Left forelimb (tissue), 1 donor: ENCODE data around the gene FIBCD1.

Experiments used
- DNase-seq: peaks from one replicate; pipeline ENCODE4 v3.0.0-alpha.2; 2018; ENCODE audit warnings: low spot score

FIBCD1 gene

GRCh38 chr9:130895038-130895437, 44.0 kb downstream of the FIBCD1 start:
- no peak for DNase-seq

GRCh38 chr9:130894546-130894945, 44.5 kb downstream of the FIBCD1 start:
- no peak for DNase-seq

GRCh38 chr9:130893341-130894101, 45.5 kb downstream of the FIBCD1 start:
- DNase-seq = no peak

- DNase-seq = no peak
Observed at GRCh38 chr9:130892477-130893304, 46.4 kb downstream of the FIBCD1 start.

- DNase-seq = no peak
Observed at GRCh38 chr9:130891688-130892476, 47.2 kb downstream of the FIBCD1 start.

- DNase-seq = no peak
Observed at GRCh38 chr9:130890870-130891687, 48.0 kb downstream of the FIBCD1 start.

GRCh38 chr9:130890124-130890523, 48.9 kb downstream of the FIBCD1 start:
- no peak for DNase-seq

- no peak for DNase-seq
Observed at GRCh38 chr9:130888146-130888885, 50.7 kb downstream of the FIBCD1 start.

- DNase-seq = no peak
Observed at GRCh38 chr9:130887494-130888144, 51.4 kb downstream of the FIBCD1 start.

GRCh38 chr9:130886981-130887380, 52.1 kb downstream of the FIBCD1 start:
- no peak for DNase-seq

GRCh38 chr9:130885484-130886375, 53.3 kb downstream of the FIBCD1 start:
- DNase-seq = no peak

GRCh38 chr9:130884542-130885483, 54.2 kb downstream of the FIBCD1 start:
- no peak for DNase-seq

GRCh38 chr9:130884111-130884531, 54.9 kb downstream of the FIBCD1 start:
- no peak for DNase-seq

GRCh38 chr9:130883479-130883878, 55.6 kb downstream of the FIBCD1 start:
- no peak for DNase-seq

- DNase-seq = no peak
Observed at GRCh38 chr9:130882696-130883225, 56.3 kb downstream of the FIBCD1 start.

GRCh38 chr9:130881516-130881915, 57.5 kb downstream of the FIBCD1 start:
- no peak for DNase-seq

GRCh38 chr9:130880599-130881220, 58.3 kb downstream of the FIBCD1 start:
- DNase-seq = no peak
